Prostate gland (tissue), 2 donors: ENCODE measurements around the gene STXBP6. TPM values are rescaled to one million over a fixed set of nuclear protein-coding genes. Genes with fewer than 3 reads are reported as not detected.

Experiments used
- DNase-seq: peaks from one replicate; pipeline ENCODE4 v3.0.0-alpha.2; 2019; ENCODE audit warnings: low spot score
- H3K27ac ChIP-seq, 2 donors: fragments of 200-600 bp; sonication (generic); 2 replicates each; pipeline ENCODE4 v1.5.1; 2017 to 2019
- H3K27me3 ChIP-seq: fragments of 200-600 bp; sonication (generic); replicated peaks from 2 replicates; pipeline ENCODE4 v1.5.1; 2019; ENCODE audit not compliant: insufficient read depth
- H3K36me3 ChIP-seq, 2 donors: fragments of 200-600 bp; sonication (generic); 1 replicate in 1 of 2; 2 replicates in 1 of 2; pipeline versions ENCODE4 v1.5.1 to v1.8.1; 2017 to 2019
- H3K4me1 ChIP-seq: fragments of 200-600 bp; sonication (generic); replicated peaks from 2 replicates; pipeline ENCODE4 v1.5.1; 2019
- H3K4me3 ChIP-seq, 2 donors: fragments of 200-600 bp; sonication (generic); 2 replicates each; pipeline ENCODE4 v1.5.1; 2017 to 2019
- H3K9me3 ChIP-seq: fragments of 200-600 bp; sonication (generic); 2 replicates; pipeline ENCODE4 v1.5.1; 2017
- POLR2A ChIP-seq: fragments of 450-650 bp; IDR thresholded peaks from one replicate; pipeline ENCODE4 v1.6.1; 2016; ENCODE audit warnings: antibody characterized with exemption, mild to moderate bottlenecking
- POLR2AphosphoS5 ChIP-seq: sonication (generic); formaldehyde crosslinking; IDR thresholded peaks from one replicate; pipeline ENCODE4 v1.6.1; 2017; ENCODE audit warnings: antibody characterized with exemption
- WGBS: methylation state at CpG from one replicate; pipeline ENCODE4 v1.1.5; 2018; 5-methylcytosine and 5-hydroxymethylcytosine counted together
- intact Hi-C: fragments of 100-400 bp; cut with DNase I; formaldehyde crosslinking; loops from one replicate; pipeline ENCODE4 v1.14.2; 2022
- total RNA-seq, 2 donors: library from RNA; depleted of rRNA; stranded (reverse); fragments of >200 nt; gene quantifications; one replicate each; pipeline ENCODE4 v1.1.0, GENCODE V29; 2016
- TF ChIP-seq, protein P1 (sequence below), 4 experiments: fragments of 200-600 bp in 2 of 4; fragments of 450-650 bp in 2 of 4; sonication (generic) in 2 of 4; IDR thresholded peaks; 1 replicate in 3 of 4; 2 replicates in 1 of 4; pipeline ENCODE4 v1.5.1; 2016 to 2019; ENCODE audit warnings: antibody characterized with exemption in 4 of 4, mild to moderate bottlenecking in 2 of 4, moderate library complexity in 2 of 4

The STXBP6 gene
- total RNA-seq, 2 donors from 2014 or later, result 12.4 to 32.3 TPM

- no peaks in the 10 kb centered on the region for H3K9me3 ChIP-seq
- intact Hi-C loops, result no loop called here
- no peaks in the 10 kb centered on the region for H3K27me3 ChIP-seq
- 93% methylated on average over 4 of the region's 4 CpGs for WGBS
- no peak overlapping the region for H3K4me3 ChIP-seq
- H3K4me1 ChIP-seq, result no peaks in the 10 kb centered on the region
- DNase-seq, result no peak
- TF ChIP-seq POLR2A (no peak), POLR2AphosphoS5 (no peak)
- TF ChIP-seq, protein P1, sequence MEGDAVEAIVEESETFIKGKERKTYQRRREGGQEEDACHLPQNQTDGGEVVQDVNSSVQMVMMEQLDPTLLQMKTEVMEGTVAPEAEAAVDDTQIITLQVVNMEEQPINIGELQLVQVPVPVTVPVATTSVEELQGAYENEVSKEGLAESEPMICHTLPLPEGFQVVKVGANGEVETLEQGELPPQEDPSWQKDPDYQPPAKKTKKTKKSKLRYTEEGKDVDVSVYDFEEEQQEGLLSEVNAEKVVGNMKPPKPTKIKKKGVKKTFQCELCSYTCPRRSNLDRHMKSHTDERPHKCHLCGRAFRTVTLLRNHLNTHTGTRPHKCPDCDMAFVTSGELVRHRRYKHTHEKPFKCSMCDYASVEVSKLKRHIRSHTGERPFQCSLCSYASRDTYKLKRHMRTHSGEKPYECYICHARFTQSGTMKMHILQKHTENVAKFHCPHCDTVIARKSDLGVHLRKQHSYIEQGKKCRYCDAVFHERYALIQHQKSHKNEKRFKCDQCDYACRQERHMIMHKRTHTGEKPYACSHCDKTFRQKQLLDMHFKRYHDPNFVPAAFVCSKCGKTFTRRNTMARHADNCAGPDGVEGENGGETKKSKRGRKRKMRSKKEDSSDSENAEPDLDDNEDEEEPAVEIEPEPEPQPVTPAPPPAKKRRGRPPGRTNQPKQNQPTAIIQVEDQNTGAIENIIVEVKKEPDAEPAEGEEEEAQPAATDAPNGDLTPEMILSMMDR (IDR thresholded peaks at IDR 0.05), result no peak
- H3K36me3 ChIP-seq, result no peaks in the 10 kb centered on the region
- no peak overlapping the region for H3K27ac ChIP-seq
Observed at GRCh38 chr14:25092258-25092740, 42.4 kb upstream of the STXBP6 start.

GRCh38 chr14:25090716-25091454 lies 40.9 kb upstream of the STXBP6 start:
- peak overlapping the region in 1 of 2 donors; percentile 33 for H3K27ac ChIP-seq
- H3K36me3 ChIP-seq, result no peaks in the 10 kb centered on the region
- intact Hi-C loops, result no loop called here
- H3K4me3 ChIP-seq, result no peak overlapping the region
- no peaks in the 10 kb centered on the region for H3K27me3 ChIP-seq
- H3K4me1 ChIP-seq, result no peaks in the 10 kb centered on the region
- TF ChIP-seq POLR2AphosphoS5 (peak; percentile 81), POLR2A (no peak)
- TF ChIP-seq, protein P1 (IDR thresholded peaks at IDR 0.05), result no peak
- peak; percentile 71 for DNase-seq
- H3K9me3 ChIP-seq, result no peaks in the 10 kb centered on the region
- WGBS, result 48% methylated on average over 3 of the region's 3 CpGs

- Histone ChIP-seq H3K4me1 (no peaks in the 10 kb centered on the region), H3K36me3 (no peaks in the 10 kb centered on the region), H3K4me3 (no peak overlapping the region), H3K9me3 (no peaks in the 10 kb centered on the region), H3K27me3 (no peaks in the 10 kb centered on the region), H3K27ac (no peak overlapping the region)
- TF ChIP-seq POLR2A, result no peak
- 29% methylated on average over 2 of the region's 2 CpGs for WGBS
- intact Hi-C loops, result no loop called here
- no peak for DNase-seq
Observed at GRCh38 chr14:25090256-25090655, 40.3 kb upstream of the STXBP6 start.

GRCh38 chr14:25089496-25089895 lies 39.5 kb upstream of the STXBP6 start:
- 75% methylated on average over 1 of the region's 1 CpG for WGBS
- H3K4me3 ChIP-seq, result no peak overlapping the region
- H3K27ac ChIP-seq, result no peak overlapping the region
- intact Hi-C loops, result no loop called here
- no peaks in the 10 kb centered on the region for H3K4me1 ChIP-seq
- H3K9me3 ChIP-seq, result no peaks in the 10 kb centered on the region
- TF ChIP-seq POLR2AphosphoS5 (no peak), POLR2A (no peak)
- TF ChIP-seq, protein P1 (IDR thresholded peaks at IDR 0.05), result no peak
- H3K27me3 ChIP-seq, result no peaks in the 10 kb centered on the region
- no peaks in the 10 kb centered on the region for H3K36me3 ChIP-seq
- no peak for DNase-seq

- no peak for DNase-seq
- no peaks in the 10 kb centered on the region for H3K9me3 ChIP-seq
- no peak overlapping the region for H3K4me3 ChIP-seq
- no peaks in the 10 kb centered on the region for H3K27me3 ChIP-seq
- no peak overlapping the region for H3K27ac ChIP-seq
- no peaks in the 10 kb centered on the region for H3K4me1 ChIP-seq
- 48% methylated on average over 2 of the region's 2 CpGs for WGBS
- intact Hi-C loops, result no loop called here
- TF ChIP-seq POLR2AphosphoS5 (no peak), POLR2A (no peak)
- TF ChIP-seq, protein P1 (IDR thresholded peaks at IDR 0.05), result no peak
- no peaks in the 10 kb centered on the region for H3K36me3 ChIP-seq
Observed at GRCh38 chr14:25086821-25087396, 37.0 kb upstream of the STXBP6 start.
